OCI-LY7 (cell line): ENCODE measurements around the gene INPP5J. TPM values are rescaled to one million over a fixed set of nuclear protein-coding genes. Genes with fewer than 3 reads are reported as not detected.

Experiments used
- BruUV-seq: library from RNA; stranded (reverse); fragments of 400-500 nt; replicated peaks from 2 replicates; lab custom pipeline; 2021; lab: Mats Ljungman, UMichigan
- CTCF ChIA-PET: fragments of 300-600 bp; sonication (Branson Sonifier 250); formaldehyde crosslinking; loops from one replicate; lab custom pipeline; 2022; ENCODE audit warnings: antibody characterized with exemption; ENCODE audit not compliant: unreplicated experiment; lab: Charles Lee
- POLR2A ChIA-PET: fragments of 300-600 bp; sonication (Branson Sonifier 250); formaldehyde crosslinking; loops from one replicate; lab custom pipeline; 2022; ENCODE audit warnings: antibody characterized with exemption; lab: Charles Lee
- DNase-seq: peaks from one replicate; pipeline ENCODE4 v3.0.0-alpha.2; 2015; ENCODE audit warnings: low spot score
- H2AFZ ChIP-seq: fragments of 200-600 bp; sonication (generic), shearing (Covaris generic); 2 replicates; pipeline ENCODE4 v1.6.1; 2014; ENCODE audit warnings: mild to moderate bottlenecking, antibody characterized with exemption, low read length, moderate library complexity
- H3K27ac ChIP-seq: fragments of 200-600 bp; sonication (generic); 2 replicates; pipeline ENCODE4 v1.5.1; 2014; ENCODE audit warnings: mixed run types, low read depth, mild to moderate bottlenecking, moderate library complexity, low read length, inconsistent platforms; ENCODE audit not compliant: poor library complexity, severe bottlenecking
- H3K36me3 ChIP-seq: fragments of 200-600 bp; sonication (generic); 2 replicates; pipeline ENCODE4 v1.6.1; 2014; ENCODE audit warnings: mild to moderate bottlenecking, antibody characterized with exemption, low read length, moderate library complexity, mixed read lengths; ENCODE audit not compliant: insufficient read depth
- H3K4me1 ChIP-seq: fragments of 200-600 bp; sonication (generic); 2 replicates; pipeline ENCODE4 v1.5.1; 2014; ENCODE audit warnings: mild to moderate bottlenecking, low read length; ENCODE audit not compliant: insufficient read depth, poor library complexity, severe bottlenecking
- H3K4me2 ChIP-seq: fragments of 200-600 bp; sonication (generic); 2 replicates; pipeline ENCODE4 v1.6.1; 2014; ENCODE audit warnings: mild to moderate bottlenecking, low read length
- H3K4me3 ChIP-seq: fragments of 200-600 bp; sonication (generic); 2 replicates; pipeline ENCODE4 v1.5.1; 2014; ENCODE audit warnings: mild to moderate bottlenecking, low read depth, low read length; ENCODE audit not compliant: poor library complexity, severe bottlenecking
- H3K79me2 ChIP-seq: fragments of 200-600 bp; sonication (generic); 2 replicates; pipeline ENCODE4 v1.6.1; 2016; ENCODE audit warnings: low read depth, mild to moderate bottlenecking, low read length, moderate library complexity, mixed read lengths; ENCODE audit not compliant: insufficient read depth
- H3K9me2 ChIP-seq: fragments of 200-600 bp; sonication (generic); 2 replicates; pipeline ENCODE4 v1.6.1; 2016; ENCODE audit warnings: mild to moderate bottlenecking, low read length, mixed read lengths; ENCODE audit not compliant: insufficient read depth
- H3K9me3 ChIP-seq: fragments of 200-600 bp; sonication (generic); 2 replicates; pipeline ENCODE4 v1.6.1; 2014; ENCODE audit warnings: mild to moderate bottlenecking, mixed run types, low read length, mixed read lengths
- H4K20me1 ChIP-seq: fragments of 200-600 bp; sonication (generic); 2 replicates; pipeline ENCODE4 v1.6.1; 2014; ENCODE audit warnings: mild to moderate bottlenecking, antibody characterized with exemption, low read length, moderate library complexity, mixed read lengths; ENCODE audit not compliant: insufficient read depth
- EZH2phosphoT487 ChIP-seq: fragments of 200-600 bp; sonication (generic); IDR thresholded peaks from 2 replicates; pipeline ENCODE4 v1.6.1; 2018; ENCODE audit warnings: low read depth, borderline replicate concordance, mild to moderate bottlenecking, mixed run types, antibody characterized with exemption, low read length, moderate library complexity, mixed read lengths
- intact Hi-C: fragments of 100-400 bp; cut with micrococcal nuclease; formaldehyde crosslinking; loops from one replicate; pipeline ENCODE4 v1.10.0; 2022; ENCODE audit not compliant: unreplicated experiment
- total RNA-seq, 2 experiments: library from RNA; depleted of rRNA in 1 of 2; stranded (reverse); fragments of >200 nt in 1 of 2; shearing (Covaris generic) in 1 of 2; gene quantifications; 2 replicates each; pipeline ENCODE4 v1.2.3, GENCODE V29; 2014 to 2022
- TF ChIP-seq, protein P1 (sequence below): fragments of 200-600 bp; sonication (generic); conservative IDR thresholded peaks from 2 replicates; pipeline ENCODE4 v1.5.1; 2014; ENCODE audit warnings: mild to moderate bottlenecking, antibody characterized with exemption, low read length, moderate library complexity, mixed read lengths

The INPP5J gene
- total RNA-seq, 2 experiments from 2014 or later, result 7.5 TPM; not detected in 1

DNA sequence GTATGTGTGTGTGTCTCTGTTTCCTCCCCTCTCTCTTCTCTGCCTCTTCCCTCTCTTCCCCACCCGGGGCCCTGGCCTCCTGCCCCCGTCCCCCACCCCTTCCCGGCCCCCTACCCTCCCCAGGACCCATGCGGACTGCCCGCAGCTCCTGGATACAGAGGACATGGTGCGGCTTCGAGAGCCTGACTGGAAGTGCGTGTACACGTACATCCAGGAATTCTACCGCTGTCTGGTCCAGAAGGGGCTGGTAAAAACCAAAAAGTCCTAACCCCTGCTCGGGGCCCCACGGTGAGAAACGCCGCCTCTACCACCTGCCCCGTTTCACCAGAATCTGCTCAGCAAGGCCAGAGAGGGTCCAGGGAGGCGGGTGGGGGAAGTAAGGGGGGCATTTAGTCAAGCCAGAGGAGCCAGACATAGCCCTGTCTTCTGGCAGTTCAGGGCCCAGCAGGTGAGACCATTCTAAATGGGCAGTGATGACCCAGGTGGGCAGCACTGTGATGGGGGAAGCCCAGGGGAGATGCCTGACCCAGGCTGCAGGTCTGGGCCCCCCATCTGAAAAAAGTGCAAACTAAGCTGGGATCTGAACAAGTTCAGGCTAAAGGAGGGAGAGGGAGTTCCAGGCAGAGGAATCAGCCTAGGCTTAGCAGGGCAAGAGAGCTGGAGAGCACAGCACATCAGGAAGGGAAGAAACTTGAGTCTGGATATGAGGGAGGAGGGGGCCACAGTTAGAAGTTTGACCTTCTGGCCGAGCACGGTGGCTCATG, 21.8 kb upstream of the INPP5J start:
- no peaks in the 10 kb centered on the region for H3K9me2 ChIP-seq
- H3K4me1 ChIP-seq, result no peaks in the 10 kb centered on the region
- H3K36me3 ChIP-seq, result no peaks in the 10 kb centered on the region
- H4K20me1 ChIP-seq, result no peaks in the 10 kb centered on the region
- no peaks in the 10 kb centered on the region for H3K79me2 ChIP-seq
- no peak overlapping the region for H2AFZ ChIP-seq
- BruUV-seq, result no TSS peak
- POLR2A ChIA-PET, result no interaction called here
- CTCF ChIA-PET, result no interaction called here
- H3K4me3 ChIP-seq, result no peak overlapping the region
- intact Hi-C loops, result no loop called here
- no peak for DNase-seq
- no peak overlapping the region for H3K27ac ChIP-seq
- H3K9me3 ChIP-seq, result no peaks in the 10 kb centered on the region
- TF ChIP-seq, protein P1, sequence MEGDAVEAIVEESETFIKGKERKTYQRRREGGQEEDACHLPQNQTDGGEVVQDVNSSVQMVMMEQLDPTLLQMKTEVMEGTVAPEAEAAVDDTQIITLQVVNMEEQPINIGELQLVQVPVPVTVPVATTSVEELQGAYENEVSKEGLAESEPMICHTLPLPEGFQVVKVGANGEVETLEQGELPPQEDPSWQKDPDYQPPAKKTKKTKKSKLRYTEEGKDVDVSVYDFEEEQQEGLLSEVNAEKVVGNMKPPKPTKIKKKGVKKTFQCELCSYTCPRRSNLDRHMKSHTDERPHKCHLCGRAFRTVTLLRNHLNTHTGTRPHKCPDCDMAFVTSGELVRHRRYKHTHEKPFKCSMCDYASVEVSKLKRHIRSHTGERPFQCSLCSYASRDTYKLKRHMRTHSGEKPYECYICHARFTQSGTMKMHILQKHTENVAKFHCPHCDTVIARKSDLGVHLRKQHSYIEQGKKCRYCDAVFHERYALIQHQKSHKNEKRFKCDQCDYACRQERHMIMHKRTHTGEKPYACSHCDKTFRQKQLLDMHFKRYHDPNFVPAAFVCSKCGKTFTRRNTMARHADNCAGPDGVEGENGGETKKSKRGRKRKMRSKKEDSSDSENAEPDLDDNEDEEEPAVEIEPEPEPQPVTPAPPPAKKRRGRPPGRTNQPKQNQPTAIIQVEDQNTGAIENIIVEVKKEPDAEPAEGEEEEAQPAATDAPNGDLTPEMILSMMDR, result no peak
- TF ChIP-seq EZH2phosphoT487, result no peak
- H3K4me2 ChIP-seq, result no peak overlapping the region

DNA sequence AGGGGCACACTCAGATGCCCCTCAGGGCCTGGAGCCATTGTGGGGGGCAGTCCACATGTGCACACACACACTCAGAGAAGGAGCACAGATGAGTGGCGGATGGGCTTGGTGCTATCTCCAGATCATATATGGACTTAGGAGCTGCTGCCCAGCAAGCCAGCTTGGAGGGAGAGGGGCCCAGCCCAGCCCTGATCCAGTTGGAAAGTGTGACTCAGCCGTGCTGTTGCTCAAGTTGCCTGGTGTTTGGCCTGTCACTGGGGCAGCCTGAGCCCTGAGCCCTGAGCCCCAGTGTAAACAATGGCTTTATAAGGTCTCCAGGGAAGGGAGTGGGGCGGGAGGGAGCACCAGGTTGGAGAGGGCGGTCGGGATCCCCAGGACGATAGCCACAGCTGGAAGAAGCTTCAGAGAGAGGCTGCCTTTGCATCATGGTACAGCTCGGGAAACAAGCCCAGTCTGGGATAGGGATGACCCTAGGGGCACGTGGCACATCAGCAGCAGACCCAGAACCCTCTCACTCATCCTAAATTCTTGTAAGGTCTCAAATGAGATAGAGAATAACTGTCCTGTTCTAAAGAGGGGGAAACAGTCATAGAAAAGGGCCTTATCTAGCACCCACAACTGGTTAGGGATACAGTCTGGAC, 20.2 kb upstream of the INPP5J start:
- no TSS peak for BruUV-seq
- CTCF ChIA-PET, result no interaction called here
- H3K79me2 ChIP-seq, result no peaks in the 10 kb centered on the region
- intact Hi-C loops, result no loop called here
- H3K4me2 ChIP-seq, result no peak overlapping the region
- H4K20me1 ChIP-seq, result no peaks in the 10 kb centered on the region
- H3K9me2 ChIP-seq, result no peaks in the 10 kb centered on the region
- no peak overlapping the region for H3K27ac ChIP-seq
- H3K4me1 ChIP-seq, result no peaks in the 10 kb centered on the region
- H3K9me3 ChIP-seq, result no peaks in the 10 kb centered on the region
- TF ChIP-seq, protein P1, result no peak
- TF ChIP-seq EZH2phosphoT487, result no peak
- no peak overlapping the region for H2AFZ ChIP-seq
- no peak for DNase-seq
- POLR2A ChIA-PET, result no interaction called here
- H3K4me3 ChIP-seq, result no peak overlapping the region
- H3K36me3 ChIP-seq, result no peaks in the 10 kb centered on the region

DNA sequence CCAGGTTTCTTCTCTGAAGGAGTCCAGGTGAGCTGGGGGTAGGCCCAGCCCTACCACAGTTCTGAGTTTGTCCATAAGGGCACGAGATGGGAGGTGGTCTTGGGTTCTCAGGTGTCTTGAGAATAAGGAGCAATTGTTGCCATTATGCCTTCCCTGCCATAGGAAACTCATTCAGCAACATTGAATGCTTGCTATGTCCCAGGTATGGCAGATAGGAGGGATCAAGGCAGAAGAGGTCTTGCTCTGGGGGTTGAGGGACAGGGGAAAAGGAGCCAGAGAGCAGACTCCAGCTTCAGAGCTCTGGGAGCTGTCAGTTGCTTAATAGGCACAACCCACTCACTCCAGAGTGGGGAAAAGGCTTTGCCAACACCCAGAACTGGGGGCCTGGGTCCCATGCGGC, 19.7 kb upstream of the INPP5J start:
- no peaks in the 10 kb centered on the region for H3K9me3 ChIP-seq
- H3K27ac ChIP-seq, result no peak overlapping the region
- CTCF ChIA-PET, result no interaction called here
- no TSS peak for BruUV-seq
- H3K4me1 ChIP-seq, result peaks cover 5% of the 10 kb centered on the region
- no peaks in the 10 kb centered on the region for H3K79me2 ChIP-seq
- H2AFZ ChIP-seq, result no peak overlapping the region
- no peak for TF ChIP-seq EZH2phosphoT487
- TF ChIP-seq, protein P1, result no peak
- H4K20me1 ChIP-seq, result no peaks in the 10 kb centered on the region
- no peak overlapping the region for H3K4me3 ChIP-seq
- H3K9me2 ChIP-seq, result no peaks in the 10 kb centered on the region
- H3K4me2 ChIP-seq, result no peak overlapping the region
- H3K36me3 ChIP-seq, result no peaks in the 10 kb centered on the region
- POLR2A ChIA-PET, result no interaction called here
- no peak for DNase-seq
- intact Hi-C loops, result no loop called here
